Psoas muscle (tissue), 8 donors: ENCODE measurements around the gene KIF14. TPM values are rescaled to one million over a fixed set of nuclear protein-coding genes. Genes with fewer than 3 reads are reported as not detected.

Source experiments
- ATAC-seq, 4 donors: fragments of 200-7000 bp; cut with Tn5 transposase; one replicate each; pipeline ENCODE4 v1.9.1; 2020; ENCODE audit warnings: moderate library complexity in 3 of 4, mild to moderate bottlenecking in 2 of 4
- DNase-seq, 2 donors: peaks; one replicate each; pipeline ENCODE4 v3.0.0-alpha.2; 2020
- H3K27ac ChIP-seq: fragments of 200-600 bp; one replicate; pipeline ENCODE4 v1.8.0; 2022
- H3K27me3 ChIP-seq, 3 donors: fragments of 200-600 bp in 1 of 3; one replicate each; pipeline versions ENCODE4 v1.6.1 to v1.8.0; 2013 to 2022; ENCODE audit warnings: low read length in 2 of 3, mild to moderate bottlenecking in 2 of 3, moderate library complexity in 1 of 3; ENCODE audit not compliant: insufficient read depth in 3 of 3
- H3K36me3 ChIP-seq, 2 donors: fragments of 200-600 bp in 1 of 2; one replicate each; pipeline versions ENCODE4 v1.6.1 to v1.8.0; 2013 to 2022; ENCODE audit warnings: low read depth in 1 of 2, mild to moderate bottlenecking in 1 of 2, moderate library complexity in 1 of 2; ENCODE audit not compliant: insufficient read depth in 1 of 2
- H3K4me1 ChIP-seq: fragments of 200-600 bp; one replicate; pipeline ENCODE4 v1.8.0; 2022
- H3K4me3 ChIP-seq: fragments of 200-600 bp; one replicate; pipeline ENCODE4 v1.8.0; 2022; ENCODE audit warnings: mild to moderate bottlenecking
- H3K9me3 ChIP-seq: fragments of 200-600 bp; one replicate; pipeline ENCODE4 v1.8.0; 2022
- WGBS, 3 donors: extraction: QIAGEN DNeasy Blood & Tissue Kit; methylation state at CpG; one replicate each; pipeline versions ENCODE4 v1.1.6 to v1.1.7; 2013; 5-methylcytosine and 5-hydroxymethylcytosine counted together
- intact Hi-C, 2 donors: fragments of 100-400 bp; cut with DNase I; formaldehyde crosslinking; loops; one replicate each; pipeline versions ENCODE4 v1.11.0 to v1.14.2; 2022
- polyA plus RNA-seq, 3 donors: library from polyadenylated mRNA; stranded (reverse); fragments of 200-250 nt; gene quantifications; one replicate each; pipeline ENCODE4 v1.2.3, GENCODE V29; 2013
- total RNA-seq, 4 donors: library from RNA; stranded (reverse); fragmentation: NEBNext Ultra II Directional in 2 of 4; extraction: Animal tissue kit (Norgen Biotek cat#: 25700) in 2 of 4; gene quantifications; one replicate each; pipeline versions ENCODE4 v1.2.1 to v1.2.4, GENCODE V29; 2021 to 2023
- TF ChIP-seq, protein P1 (sequence below): fragments of 200-600 bp; IDR thresholded peaks from one replicate; pipeline ENCODE4 v1.8.0; 2022; ENCODE audit warnings: antibody characterized with exemption
- donor health status: healthy with polysubstance abuse.
- donor health status: DM: no; HTN: no; CAD: no; lungs with moderate emphysema.
- donor health status: Bipolar disorder and iron deficiency.
- donor health status: healthy.
- donor health status: DM: yes; HTN: yes; CAD: no.
- donor health status: DM: no; HTN: no; CAD: no.
- donor health status: DM: no; HTN: no; CAD: no.
- donor health status: DM: yes; HTN: yes; CAD: no.

The KIF14 gene
- total and polyA plus RNA-seq, 7 donors, result 0.01 to 0.11 (median 0.06) TPM

DNA sequence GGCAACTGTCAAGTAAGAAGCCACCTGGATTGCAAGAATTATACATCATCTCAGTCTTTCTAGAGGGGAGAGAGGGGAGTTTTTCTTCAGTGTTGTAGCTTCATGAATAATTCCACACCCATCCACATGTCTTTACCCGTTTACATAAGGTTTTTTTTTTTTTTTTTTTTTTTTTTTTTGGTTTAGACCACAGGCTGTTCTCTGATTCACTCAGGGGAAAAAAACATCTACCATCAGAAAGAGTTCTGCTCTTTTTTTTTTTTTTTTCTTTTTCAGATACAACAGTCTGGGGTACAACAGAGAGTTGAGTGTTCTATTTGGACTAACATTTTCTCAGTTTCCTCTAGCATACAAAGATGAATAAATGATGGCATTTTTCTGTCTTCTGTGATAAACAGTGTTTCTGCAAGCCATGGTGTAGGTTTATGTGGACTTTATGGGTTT, 4.9 kb upstream of the KIF14 start:
- no peak overlapping the region for H3K27ac ChIP-seq
- DNase-seq (no peak), ATAC-seq (no peak)
- H3K4me1 ChIP-seq, result peaks cover 11% of the 10 kb centered on the region
- 19 to 31% (median 31%) methylated on average over 1 of the region's 1 CpG for WGBS, 3 donors
- TF ChIP-seq, protein P1, sequence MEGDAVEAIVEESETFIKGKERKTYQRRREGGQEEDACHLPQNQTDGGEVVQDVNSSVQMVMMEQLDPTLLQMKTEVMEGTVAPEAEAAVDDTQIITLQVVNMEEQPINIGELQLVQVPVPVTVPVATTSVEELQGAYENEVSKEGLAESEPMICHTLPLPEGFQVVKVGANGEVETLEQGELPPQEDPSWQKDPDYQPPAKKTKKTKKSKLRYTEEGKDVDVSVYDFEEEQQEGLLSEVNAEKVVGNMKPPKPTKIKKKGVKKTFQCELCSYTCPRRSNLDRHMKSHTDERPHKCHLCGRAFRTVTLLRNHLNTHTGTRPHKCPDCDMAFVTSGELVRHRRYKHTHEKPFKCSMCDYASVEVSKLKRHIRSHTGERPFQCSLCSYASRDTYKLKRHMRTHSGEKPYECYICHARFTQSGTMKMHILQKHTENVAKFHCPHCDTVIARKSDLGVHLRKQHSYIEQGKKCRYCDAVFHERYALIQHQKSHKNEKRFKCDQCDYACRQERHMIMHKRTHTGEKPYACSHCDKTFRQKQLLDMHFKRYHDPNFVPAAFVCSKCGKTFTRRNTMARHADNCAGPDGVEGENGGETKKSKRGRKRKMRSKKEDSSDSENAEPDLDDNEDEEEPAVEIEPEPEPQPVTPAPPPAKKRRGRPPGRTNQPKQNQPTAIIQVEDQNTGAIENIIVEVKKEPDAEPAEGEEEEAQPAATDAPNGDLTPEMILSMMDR, result no peak
- H3K4me3 ChIP-seq, result no peak overlapping the region
- H3K36me3 ChIP-seq, result no peaks in the 10 kb centered on the region
- no peaks in the 10 kb centered on the region for H3K27me3 ChIP-seq
- H3K9me3 ChIP-seq, result no peaks in the 10 kb centered on the region
- intact Hi-C loops, result loop anchor here in 1 of 2 donors (10.0 kb wide), 1 partner anchor 419 kb away; no protein-coding TSS in a partner anchor

DNA sequence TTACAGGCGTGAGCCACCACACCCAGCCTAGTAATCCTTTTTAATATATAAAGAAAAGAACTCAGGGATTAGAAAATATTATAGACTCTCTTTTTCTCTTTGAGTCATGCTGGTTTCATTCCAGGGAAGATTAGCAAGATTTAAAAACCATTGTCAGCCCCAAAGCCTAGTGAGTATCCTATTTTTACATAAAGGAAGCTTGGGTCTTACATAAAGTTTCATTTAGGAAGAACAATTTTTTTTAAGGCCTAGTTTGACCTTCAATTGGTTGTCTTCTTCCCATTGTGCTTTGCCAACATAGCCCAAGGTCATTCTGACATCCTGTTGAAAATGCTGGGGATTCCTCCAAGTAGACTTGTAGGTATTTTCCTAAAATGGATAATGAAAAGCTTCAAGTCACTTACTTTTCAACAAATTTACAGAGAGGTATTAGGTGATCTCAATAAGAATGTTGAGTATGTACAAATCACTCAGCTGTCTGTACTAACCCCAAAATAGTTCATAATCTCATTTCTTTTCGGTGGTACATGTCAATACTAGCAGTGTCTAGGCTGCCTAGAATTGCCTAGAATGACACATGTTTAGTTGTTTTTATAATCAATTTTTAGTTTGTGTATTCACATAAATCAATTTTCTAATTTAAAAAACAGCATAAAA, 4.3 kb upstream of the KIF14 start:
- Histone ChIP-seq H3K27ac (no peak overlapping the region), H3K4me3 (no peak overlapping the region), H3K4me1 (peaks cover 11% of the 10 kb centered on the region), H3K27me3 (no peaks in the 10 kb centered on the region), H3K36me3 (no peaks in the 10 kb centered on the region), H3K9me3 (no peaks in the 10 kb centered on the region)
- intact Hi-C loops, result loop anchor here (5.0 to 10.0 kb wide), 3 partner anchors 117 to 420 kb away; no protein-coding TSS in a partner anchor
- TF ChIP-seq, protein P1, result no peak
- DNase-seq (no peak), ATAC-seq (no peak)
- WGBS, 3 donors, result 62 to 70% (median 68%) methylated on average over 2 of the region's 2 CpGs

DNA sequence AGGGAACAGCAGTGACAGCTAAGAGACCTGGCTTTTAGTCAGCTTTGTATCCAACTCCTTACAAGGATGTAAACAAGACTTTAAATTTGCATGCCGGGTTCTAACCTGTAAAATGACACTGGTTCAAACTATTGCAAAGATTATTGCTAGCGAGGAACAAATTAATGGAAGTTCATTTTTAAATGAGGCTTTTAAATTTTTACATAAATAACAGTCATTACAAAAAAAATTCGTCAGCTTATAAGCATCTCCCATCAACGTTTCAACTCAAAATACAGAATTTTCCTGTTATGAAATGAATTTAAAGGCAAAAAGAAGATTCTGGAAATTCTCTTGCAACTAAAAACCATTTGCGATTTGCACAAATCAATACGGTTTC, 668 bp downstream of the KIF14 start:
- DNase-seq (no peak), ATAC-seq (no peak)
- Histone ChIP-seq H3K9me3 (no peaks in the 10 kb centered on the region), H3K4me1 (peaks cover 11% of the 10 kb centered on the region), H3K27me3 (no peaks in the 10 kb centered on the region), H3K4me3 (peak overlapping the region; percentile 79), H3K36me3 (no peaks in the 10 kb centered on the region), H3K27ac (no peak overlapping the region)
- intact Hi-C loops, result loop anchor here (2.0 to 10.0 kb wide), 6 partner anchors 49 to 425 kb away; partner anchors contain the start of gene DDX59 (in 1 of the 2)
- TF ChIP-seq, protein P1, result no peak
- 7 to 10% (median 9%) methylated on average over 6 of the region's 6 CpGs for WGBS, 3 donors

DNA sequence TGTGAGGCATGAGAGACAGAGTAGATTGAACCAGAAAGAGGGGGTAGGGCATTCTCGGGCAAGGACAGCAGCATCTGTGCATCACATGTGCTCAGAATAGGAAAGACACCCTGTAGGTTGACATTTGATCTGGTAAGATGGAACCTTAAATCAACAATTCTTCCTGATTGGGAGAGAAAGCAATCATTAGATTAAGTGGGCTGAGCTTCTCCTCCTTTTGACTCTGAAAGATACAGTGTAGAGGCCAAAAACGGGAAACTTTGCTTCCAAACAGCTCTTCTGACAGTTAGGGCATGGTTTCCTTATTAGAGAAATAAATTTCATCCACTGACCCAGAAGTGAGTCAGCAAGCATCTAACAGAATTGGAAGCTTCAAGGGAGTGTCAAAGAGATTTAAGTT, 9.7 kb downstream of the KIF14 start:
- intact Hi-C loops, result no loop called here
- no peak for ATAC-seq
- DNase-seq, result no peak

More for the DNA sequence above, 9.7 kb downstream of the KIF14 start:
- 50 to 72% (median 57%) methylated on average over 2 of the region's 2 CpGs for WGBS, 3 donors
- no peak overlapping the region for H3K4me3 ChIP-seq
- TF ChIP-seq, protein P1, result no peak
- no peaks in the 10 kb centered on the region for H3K4me1 ChIP-seq
- H3K9me3 ChIP-seq, result no peaks in the 10 kb centered on the region
- no peak overlapping the region for H3K27ac ChIP-seq
- no peaks in the 10 kb centered on the region for H3K36me3 ChIP-seq
- H3K27me3 ChIP-seq, result no peaks in the 10 kb centered on the region
